ENCODE results near the gene PLEKHJ1. TPM values are rescaled to one million over a fixed set of nuclear protein-coding genes. Genes with fewer than 3 reads are reported as not detected.

PLEKHJ1 gene
- polyA plus RNA-seq, 2 donors = 55.5 to 59.5 TPM

DNA sequence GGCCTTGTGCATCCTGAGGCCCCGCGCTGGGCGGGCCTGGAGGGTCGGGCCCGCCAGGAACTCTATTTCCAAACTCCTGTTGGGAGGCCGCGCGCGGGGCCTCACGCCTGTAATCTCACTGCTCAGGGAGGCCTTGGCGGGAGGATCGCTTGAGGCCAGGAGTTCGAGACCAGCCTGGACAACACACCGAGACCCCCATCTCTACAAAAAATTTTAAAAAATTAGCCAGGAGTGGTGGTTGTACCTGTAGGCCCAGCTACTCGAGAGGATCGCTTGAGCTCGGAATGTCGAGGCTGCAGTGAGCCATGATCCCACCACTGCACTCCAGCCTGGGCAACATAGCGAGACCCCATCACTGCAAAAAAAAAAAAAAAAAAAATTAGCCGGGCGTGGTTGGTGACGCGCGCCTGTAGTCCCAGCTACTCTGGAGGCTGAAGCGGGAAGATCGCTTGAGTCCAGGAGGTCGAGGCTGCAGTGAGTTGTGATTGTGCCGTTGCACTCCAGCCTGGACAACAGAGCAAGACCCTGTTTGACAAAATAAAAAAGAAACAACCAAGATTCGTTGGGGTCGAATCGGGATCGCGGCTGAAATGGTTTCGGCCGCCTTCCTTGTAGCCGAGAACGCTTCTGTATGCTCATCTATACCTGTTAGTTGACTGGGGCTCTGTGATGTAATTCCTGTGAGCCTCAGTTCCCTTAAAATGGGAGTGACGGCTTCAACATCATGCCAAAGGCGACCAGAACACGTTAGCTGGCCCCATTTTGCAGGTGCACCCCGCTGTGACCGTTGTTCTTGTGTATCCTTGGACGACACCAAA lies 1.1 kb upstream of the PLEKHJ1 start:
- H3K27ac ChIP-seq (ENCODE audit: low read depth in 2 of 2, low read length in 1 of 2) = peak overlapping the region; percentile 99 to 100
- peak overlapping the region; percentile 81 to 91 for H3K4me3 ChIP-seq (ENCODE audit: low read depth in 1 of 2, low read length in 2 of 2)
- no peaks in the 10 kb centered on the region for H3K27me3 ChIP-seq (ENCODE audit: control insufficient read depth in 1 of 2, insufficient read depth in 2 of 2, low read length in 2 of 2)
- WGBS, 2 donors = 39% methylated on average over 40 to 43 of the region's 43 CpGs
- H3K4me1 ChIP-seq (ENCODE audit: control insufficient read depth in 2 of 2, insufficient read depth in 2 of 2, low read length in 1 of 2) = peaks cover 6 to 39% of the 10 kb centered on the region in 2 donors
- H3K9me3 ChIP-seq (ENCODE audit: control insufficient read depth in 2 of 2, insufficient read depth in 1 of 2, low read depth in 1 of 2, low read length in 1 of 2) = no peaks in the 10 kb centered on the region
- H3K36me3 ChIP-seq (ENCODE audit: control insufficient read depth in 2 of 2, insufficient read depth in 2 of 2, low read length in 1 of 2) = peaks cover 0 to 19% of the 10 kb centered on the region in 2 donors

DNA sequence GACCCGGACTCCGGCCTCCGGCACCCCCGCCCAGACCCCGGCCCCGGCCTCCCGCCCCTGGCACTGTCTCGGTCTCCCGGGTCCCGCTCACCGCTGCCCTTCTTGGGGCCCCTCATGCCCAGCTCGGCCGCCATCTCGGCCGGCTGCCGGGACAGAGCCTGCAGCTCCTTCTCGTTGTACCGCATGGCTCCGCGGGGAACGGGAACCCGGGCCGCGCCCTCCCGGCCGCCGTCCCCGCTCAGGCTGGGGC lies 140 bp downstream of the PLEKHJ1 start:
- Histone ChIP-seq H3K27ac (ENCODE audit: low read depth in 2 of 2, low read length in 1 of 2) (peak overlapping the region; percentile 80 to 99), H3K4me1 (ENCODE audit: control insufficient read depth in 2 of 2, insufficient read depth in 2 of 2, low read length in 1 of 2) (peaks cover 4 to 27% of the 10 kb centered on the region in 2 donors), H3K27me3 (ENCODE audit: control insufficient read depth in 1 of 2, insufficient read depth in 2 of 2, low read length in 2 of 2) (no peaks in the 10 kb centered on the region), H3K36me3 (ENCODE audit: control insufficient read depth in 2 of 2, insufficient read depth in 2 of 2, low read length in 1 of 2) (peaks cover 0 to 28% of the 10 kb centered on the region in 2 donors), H3K4me3 (ENCODE audit: low read depth in 1 of 2, low read length in 2 of 2) (peak overlapping the region; percentile 81 to 91), H3K9me3 (ENCODE audit: control insufficient read depth in 2 of 2, insufficient read depth in 1 of 2, low read depth in 1 of 2, low read length in 1 of 2) (no peaks in the 10 kb centered on the region)
- WGBS, 2 donors = 0 to 1% methylated on average over 21 to 28 of the region's 28 CpGs

GRCh38 chr19:2235381-2236063 lies 607 bp downstream of the PLEKHJ1 start:
- no peaks in the 10 kb centered on the region for H3K9me3 ChIP-seq (ENCODE audit: control insufficient read depth in 2 of 2, insufficient read depth in 1 of 2, low read depth in 1 of 2, low read length in 1 of 2)
- H3K27ac ChIP-seq (ENCODE audit: low read depth in 2 of 2, low read length in 1 of 2) = peak overlapping the region; percentile 80 to 99
- H3K4me1 ChIP-seq (ENCODE audit: control insufficient read depth in 2 of 2, insufficient read depth in 2 of 2, low read length in 1 of 2) = peaks cover 0 to 23% of the 10 kb centered on the region in 2 donors
- 0 to 1% methylated on average over 27 to 48 of the region's 48 CpGs for WGBS, 2 donors
- no peaks in the 10 kb centered on the region for H3K27me3 ChIP-seq (ENCODE audit: control insufficient read depth in 1 of 2, insufficient read depth in 2 of 2, low read length in 2 of 2)
- H3K4me3 ChIP-seq (ENCODE audit: low read depth in 1 of 2, low read length in 2 of 2) = peak overlapping the region; percentile 81 to 91
- H3K36me3 ChIP-seq (ENCODE audit: control insufficient read depth in 2 of 2, insufficient read depth in 2 of 2, low read length in 1 of 2) = peaks cover 0 to 31% of the 10 kb centered on the region in 2 donors

GRCh38 chr19:2234996-2235380 lies 1.1 kb downstream of the PLEKHJ1 start:
- Histone ChIP-seq H3K9me3 (ENCODE audit: control insufficient read depth in 2 of 2, insufficient read depth in 1 of 2, low read depth in 1 of 2, low read length in 1 of 2) (no peaks in the 10 kb centered on the region), H3K4me1 (ENCODE audit: control insufficient read depth in 2 of 2, insufficient read depth in 2 of 2, low read length in 1 of 2) (peaks cover 0 to 18% of the 10 kb centered on the region in 2 donors), H3K27me3 (ENCODE audit: control insufficient read depth in 1 of 2, insufficient read depth in 2 of 2, low read length in 2 of 2) (no peaks in the 10 kb centered on the region), H3K4me3 (ENCODE audit: low read depth in 1 of 2, low read length in 2 of 2) (peak overlapping the region; percentile 81 to 91), H3K27ac (ENCODE audit: low read depth in 2 of 2, low read length in 1 of 2) (peak overlapping the region; percentile 80 to 99), H3K36me3 (ENCODE audit: control insufficient read depth in 2 of 2, insufficient read depth in 2 of 2, low read length in 1 of 2) (peaks cover 0 to 36% of the 10 kb centered on the region in 2 donors)
- 31 to 36% methylated on average over 6 of the region's 6 CpGs for WGBS, 2 donors

DNA sequence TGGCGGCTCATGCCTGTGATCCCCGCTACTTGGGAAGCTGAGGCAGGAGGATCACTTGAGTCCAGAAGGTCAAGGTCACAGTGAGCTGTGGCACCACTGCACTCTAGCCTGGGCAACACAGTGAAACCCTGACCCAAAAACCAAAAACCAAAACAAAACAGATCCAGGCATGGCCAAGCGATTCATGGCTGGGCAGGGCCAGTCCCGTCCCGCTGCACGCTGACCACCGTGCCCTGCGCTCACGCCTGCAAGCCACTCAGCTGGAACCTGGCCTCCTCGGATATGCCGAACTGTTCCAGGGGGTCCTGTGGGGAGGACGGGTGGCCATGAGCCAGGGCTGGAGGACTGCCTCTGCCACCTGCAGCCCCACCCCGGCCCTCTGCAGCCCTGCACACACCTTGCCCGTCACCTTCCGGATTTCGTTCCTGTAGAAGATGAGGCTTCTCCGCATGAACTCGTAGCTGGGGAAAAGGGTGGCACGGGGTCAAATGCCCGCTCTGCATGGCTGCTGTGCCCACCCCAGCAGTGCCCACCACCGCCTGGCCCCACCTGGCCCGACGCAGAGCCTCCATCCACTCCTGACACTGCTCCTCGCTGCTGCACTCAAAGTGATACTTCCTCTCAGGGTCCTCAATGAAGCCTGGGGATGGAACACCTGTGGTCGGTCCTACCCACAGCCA lies 2.4 kb downstream of the PLEKHJ1 start:
- peaks cover 0 to 16% of the 10 kb centered on the region in 2 donors for H3K4me1 ChIP-seq (ENCODE audit: control insufficient read depth in 2 of 2, insufficient read depth in 2 of 2, low read length in 1 of 2)
- no peak overlapping the region for H3K4me3 ChIP-seq (ENCODE audit: low read depth in 1 of 2, low read length in 2 of 2)
- H3K27me3 ChIP-seq (ENCODE audit: control insufficient read depth in 1 of 2, insufficient read depth in 2 of 2, low read length in 2 of 2) = no peaks in the 10 kb centered on the region
- H3K36me3 ChIP-seq (ENCODE audit: control insufficient read depth in 2 of 2, insufficient read depth in 2 of 2, low read length in 1 of 2) = peaks cover 0 to 47% of the 10 kb centered on the region in 2 donors
- no peaks in the 10 kb centered on the region for H3K9me3 ChIP-seq (ENCODE audit: control insufficient read depth in 2 of 2, insufficient read depth in 1 of 2, low read depth in 1 of 2, low read length in 1 of 2)
- 81 to 88% methylated on average over 25 of the region's 25 CpGs for WGBS, 2 donors
- H3K27ac ChIP-seq (ENCODE audit: low read depth in 2 of 2, low read length in 1 of 2) = no peak overlapping the region

- WGBS, 2 donors = 76 to 78% methylated on average over 30 of the region's 30 CpGs
- no peak overlapping the region for H3K27ac ChIP-seq (ENCODE audit: low read depth in 2 of 2, low read length in 1 of 2)
- peaks cover 0 to 56% of the 10 kb centered on the region in 2 donors for H3K36me3 ChIP-seq (ENCODE audit: control insufficient read depth in 2 of 2, insufficient read depth in 2 of 2, low read length in 1 of 2)
- H3K4me3 ChIP-seq (ENCODE audit: low read depth in 1 of 2, low read length in 2 of 2) = no peak overlapping the region
- H3K9me3 ChIP-seq (ENCODE audit: control insufficient read depth in 2 of 2, insufficient read depth in 1 of 2, low read depth in 1 of 2, low read length in 1 of 2) = no peaks in the 10 kb centered on the region
- peaks cover 0 to 11% of the 10 kb centered on the region in 2 donors for H3K4me1 ChIP-seq (ENCODE audit: control insufficient read depth in 2 of 2, insufficient read depth in 2 of 2, low read length in 1 of 2)
- H3K27me3 ChIP-seq (ENCODE audit: control insufficient read depth in 1 of 2, insufficient read depth in 2 of 2, low read length in 2 of 2) = no peaks in the 10 kb centered on the region
Observed at GRCh38 chr19:2232286-2233151, 3.6 kb downstream of the PLEKHJ1 start.

GRCh38 chr19:2231621-2232221 lies 4.4 kb downstream of the PLEKHJ1 start:
- no peak overlapping the region for H3K27ac ChIP-seq (ENCODE audit: low read depth in 2 of 2, low read length in 1 of 2)
- peaks cover 2 to 63% of the 10 kb centered on the region in 2 donors for H3K36me3 ChIP-seq (ENCODE audit: control insufficient read depth in 2 of 2, insufficient read depth in 2 of 2, low read length in 1 of 2)
- H3K4me1 ChIP-seq (ENCODE audit: control insufficient read depth in 2 of 2, insufficient read depth in 2 of 2, low read length in 1 of 2) = peaks cover 2 to 9% of the 10 kb centered on the region in 2 donors
- H3K9me3 ChIP-seq (ENCODE audit: control insufficient read depth in 2 of 2, insufficient read depth in 1 of 2, low read depth in 1 of 2, low read length in 1 of 2) = no peaks in the 10 kb centered on the region
- WGBS, 2 donors = 75 to 76% methylated on average over 20 to 21 of the region's 21 CpGs
- no peaks in the 10 kb centered on the region for H3K27me3 ChIP-seq (ENCODE audit: control insufficient read depth in 1 of 2, insufficient read depth in 2 of 2, low read length in 2 of 2)
- H3K4me3 ChIP-seq (ENCODE audit: low read depth in 1 of 2, low read length in 2 of 2) = no peak overlapping the region

DNA sequence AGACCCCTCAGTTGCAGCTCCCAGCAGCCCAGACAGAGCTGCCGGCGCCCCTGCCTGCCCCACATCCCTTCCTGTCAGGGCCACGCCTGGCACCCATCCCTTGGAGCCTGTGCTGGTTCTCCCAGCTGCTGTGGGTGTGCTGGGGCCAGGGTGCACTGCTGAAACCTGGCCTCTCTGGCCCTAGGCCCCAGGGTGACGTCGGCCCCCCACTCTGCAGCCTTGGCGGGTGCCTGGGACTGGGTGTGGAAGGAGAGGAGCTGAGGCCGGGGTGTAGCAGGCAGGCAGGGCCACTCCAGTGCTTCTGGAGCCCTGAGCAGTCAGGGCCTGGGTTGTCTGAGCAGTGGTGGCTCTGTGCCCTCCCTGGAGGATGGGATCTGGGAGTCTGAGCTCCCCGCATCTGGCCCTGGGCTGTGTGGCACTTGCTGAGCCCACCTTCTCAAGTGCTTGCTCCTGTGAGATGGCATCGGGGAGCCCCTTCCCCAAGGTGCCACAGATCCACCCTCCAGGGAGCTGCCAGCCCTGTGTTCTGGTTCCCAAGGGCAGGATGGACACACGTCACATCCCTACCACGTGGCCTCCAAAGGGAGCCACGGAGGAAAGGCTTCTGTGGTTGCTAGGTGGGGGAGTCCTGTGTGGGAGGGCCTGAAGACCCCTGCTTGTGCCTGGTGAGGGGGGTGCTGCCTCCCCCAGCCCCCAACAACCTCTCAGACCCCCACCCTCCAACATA lies 5.2 kb downstream of the PLEKHJ1 start:
- Histone ChIP-seq H3K27me3 (ENCODE audit: control insufficient read depth in 1 of 2, insufficient read depth in 2 of 2, low read length in 2 of 2) (no peaks in the 10 kb centered on the region), H3K9me3 (ENCODE audit: control insufficient read depth in 2 of 2, insufficient read depth in 1 of 2, low read depth in 1 of 2, low read length in 1 of 2) (no peaks in the 10 kb centered on the region), H3K27ac (ENCODE audit: low read depth in 2 of 2, low read length in 1 of 2) (no peak overlapping the region), H3K4me1 (ENCODE audit: control insufficient read depth in 2 of 2, insufficient read depth in 2 of 2, low read length in 1 of 2) (peaks cover 2 to 9% of the 10 kb centered on the region in 2 donors), H3K4me3 (ENCODE audit: low read depth in 1 of 2, low read length in 2 of 2) (no peak overlapping the region), H3K36me3 (ENCODE audit: control insufficient read depth in 2 of 2, insufficient read depth in 2 of 2, low read length in 1 of 2) (peaks cover 5 to 70% of the 10 kb centered on the region in 2 donors)
- WGBS, 2 donors = 64 to 70% methylated on average over 12 of the region's 12 CpGs
